Stimulated activated CD4-positive, alpha-beta T cell treated with anti-CD3 and anti-CD28 coated beads, Interleukin-2, amount 100 ng/mL, for 4 hours (primary cell): ENCODE data around the gene CCL8.

Experiments
- DNase-seq: peaks from one replicate; pipeline ENCODE4 v3.0.0-alpha.2; 2020; ENCODE audit warnings: low read depth

The CCL8 gene

DNA sequence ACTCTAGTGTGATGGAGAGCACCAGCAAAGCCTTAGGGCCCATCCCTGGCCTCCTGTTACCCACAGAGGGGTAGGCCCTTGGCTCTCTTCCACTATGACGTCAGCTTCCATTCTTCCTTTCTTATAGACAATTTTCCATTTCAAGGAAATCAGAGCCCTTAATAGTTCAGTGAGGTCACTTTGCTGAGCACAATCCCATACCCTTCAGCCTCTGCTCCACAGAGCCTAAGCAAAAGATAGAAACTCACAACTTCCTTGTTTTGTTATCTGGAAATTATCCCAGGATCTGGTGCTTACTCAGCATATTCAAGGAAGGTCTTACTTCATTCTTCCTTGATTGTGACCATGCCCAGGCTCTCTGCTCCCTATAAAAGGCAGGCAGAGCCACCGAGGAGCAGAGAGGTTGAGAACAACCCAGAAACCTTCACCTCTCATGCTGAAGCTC is at the start of gene CCL8:
TSS of gene CCL8 (plus strand) at position 397 of the 445 bp plus-strand sequence. CDS start 67 bp downstream, outside the sequence.
- DNase-seq = no peak

DNA sequence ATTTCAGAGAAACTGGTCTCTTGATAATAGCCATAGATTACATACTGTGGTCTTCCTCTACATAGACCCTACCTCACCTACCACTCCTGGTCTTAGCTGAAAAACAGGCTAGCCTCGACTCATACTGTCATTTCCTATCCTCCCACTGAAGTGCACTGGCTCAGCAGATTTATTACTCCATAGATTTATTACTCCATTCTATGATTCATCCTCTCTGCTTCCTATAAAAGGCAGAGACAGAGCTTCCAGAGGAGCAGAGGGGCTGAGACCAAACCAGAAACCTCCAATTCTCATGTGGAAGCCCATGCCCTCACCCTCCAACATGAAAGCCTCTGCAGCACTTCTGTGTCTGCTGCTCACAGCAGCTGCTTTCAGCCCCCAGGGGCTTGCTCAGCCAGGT is 49.3 kb upstream of the CCL8 start, which contains the start of gene CCL7:
TSS of gene CCL7 (plus strand) at position 253 of the 400 bp plus-strand sequence. CDS start at position 323, 70 bp downstream.
- no peak for DNase-seq

DNA sequence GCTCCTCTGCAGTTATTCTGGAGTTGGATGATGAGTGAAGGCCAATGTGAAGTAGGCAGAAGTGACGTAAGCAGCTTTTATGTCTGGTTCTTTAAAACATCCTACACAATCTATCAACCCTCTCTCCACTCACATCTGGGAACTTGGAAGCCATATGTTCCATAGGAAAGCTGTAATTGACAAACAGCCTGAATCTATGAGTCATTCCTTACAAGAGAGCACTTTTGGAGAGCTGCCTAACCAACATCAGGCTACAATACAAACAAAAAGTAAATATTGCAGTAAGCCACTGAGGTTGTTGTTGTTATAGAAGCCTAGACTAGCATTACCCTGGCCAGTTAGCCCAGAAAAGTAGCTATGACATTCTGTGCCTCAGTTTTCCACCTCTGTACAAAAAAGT is 43.4 kb upstream of the CCL8 start:
- DNase-seq = no peak

DNA sequence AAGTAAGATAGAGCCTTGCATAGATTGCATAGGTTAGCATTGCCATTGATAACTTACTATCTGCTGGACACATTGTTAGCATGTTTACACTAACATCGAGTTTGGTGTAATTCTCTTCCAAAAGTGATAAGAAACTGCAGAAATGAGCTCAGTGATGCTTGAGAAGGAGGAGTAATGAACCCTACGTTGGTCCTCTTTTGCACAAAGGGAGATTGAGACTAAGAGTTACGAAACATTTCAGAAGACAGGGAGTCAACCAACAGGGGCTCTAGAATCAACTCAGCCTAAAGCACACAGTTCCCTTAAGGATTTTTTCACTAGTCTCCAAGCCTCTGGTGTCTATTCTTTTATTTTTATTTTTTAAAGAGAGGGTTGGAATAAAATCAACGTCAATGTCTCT is 42.4 kb upstream of the CCL8 start:
- DNase-seq = no peak

DNA sequence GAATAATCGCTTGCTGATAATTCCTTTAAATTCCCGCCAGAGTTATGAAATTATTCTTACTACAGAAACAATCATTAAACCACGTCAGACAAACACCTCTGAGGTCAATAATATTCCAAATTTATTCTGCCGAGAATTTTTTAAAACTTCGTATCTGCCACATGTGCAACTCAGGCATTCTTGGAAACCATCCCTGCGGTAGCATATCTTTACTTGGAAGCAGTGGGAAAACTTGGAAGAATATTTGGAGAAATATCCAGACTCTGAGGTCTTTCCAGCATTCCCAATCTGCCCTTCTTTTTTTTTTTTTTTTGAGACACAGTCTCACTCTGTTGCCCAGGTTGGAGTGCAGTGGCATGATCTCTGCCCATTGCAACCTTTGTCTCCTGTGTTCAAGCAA is 35.7 kb upstream of the CCL8 start:
- DNase-seq = no peak

DNA sequence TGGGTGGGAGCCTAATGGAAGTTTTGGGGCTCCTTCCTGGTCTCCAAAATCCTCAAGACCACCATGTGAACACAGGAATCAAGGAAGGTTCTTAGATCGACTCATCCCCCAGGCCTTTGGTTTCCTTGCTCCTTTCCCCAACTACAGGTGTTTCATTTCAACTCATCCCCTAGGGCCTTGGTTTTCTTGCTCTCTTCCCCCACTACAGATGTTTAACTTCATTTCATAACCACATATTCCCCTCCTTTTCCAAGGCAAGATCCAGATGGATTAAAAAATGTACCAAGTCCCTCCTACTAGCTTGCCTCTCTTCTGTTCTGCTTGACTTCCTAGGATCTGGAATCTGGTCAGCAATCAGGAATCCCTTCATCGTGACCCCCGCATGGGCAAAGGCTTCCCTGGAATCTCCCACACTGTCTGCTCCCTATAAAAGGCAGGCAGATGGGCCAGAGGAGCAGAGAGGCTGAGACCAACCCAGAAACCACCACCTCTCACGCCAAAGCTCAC is 33.9 kb upstream of the CCL8 start, which contains the start of gene CCL11:
TSS of gene CCL11 (plus strand) at position 457 of the 507 bp plus-strand sequence. CDS start 67 bp downstream, outside the sequence.
- DNase-seq = no peak

DNA sequence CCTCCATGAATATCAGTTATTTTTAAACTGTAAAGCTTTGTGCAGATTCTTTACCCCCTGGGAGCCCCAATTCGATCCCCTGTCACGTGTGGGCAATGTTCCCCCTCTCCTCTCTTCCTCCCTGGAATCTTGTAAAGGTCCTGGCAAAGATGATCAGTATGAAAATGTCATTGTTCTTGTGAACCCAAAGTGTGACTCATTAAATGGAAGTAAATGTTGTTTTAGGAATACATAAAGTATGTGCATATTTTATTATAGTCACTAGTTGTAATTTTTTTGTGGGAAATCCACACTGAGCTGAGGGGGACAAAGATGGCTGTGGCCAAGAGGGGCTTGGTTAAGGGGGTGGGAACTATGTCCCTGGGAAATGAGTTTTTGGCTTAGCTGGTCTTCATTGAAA is 31.4 kb upstream of the CCL8 start:
- no peak for DNase-seq

DNA sequence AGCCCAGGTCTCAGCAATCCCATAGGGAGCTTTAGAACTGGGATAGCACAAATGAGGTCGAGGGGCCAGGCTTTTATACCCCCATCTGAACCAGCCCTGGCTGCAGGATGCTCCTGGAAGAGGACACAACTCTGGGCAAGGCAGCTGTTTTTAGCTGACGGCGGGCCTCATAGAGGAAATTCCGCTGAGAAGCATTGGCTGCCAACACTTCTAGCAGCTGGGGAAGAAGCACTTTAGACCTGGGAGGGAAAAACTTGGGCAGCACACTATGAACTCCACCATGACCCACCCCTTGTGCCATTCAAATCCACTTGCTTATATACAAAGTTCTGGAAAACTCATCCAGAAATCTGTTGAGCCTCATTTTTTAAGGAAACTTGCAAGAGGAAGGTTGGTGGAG is 28.6 kb upstream of the CCL8 start:
- no peak for DNase-seq

DNA sequence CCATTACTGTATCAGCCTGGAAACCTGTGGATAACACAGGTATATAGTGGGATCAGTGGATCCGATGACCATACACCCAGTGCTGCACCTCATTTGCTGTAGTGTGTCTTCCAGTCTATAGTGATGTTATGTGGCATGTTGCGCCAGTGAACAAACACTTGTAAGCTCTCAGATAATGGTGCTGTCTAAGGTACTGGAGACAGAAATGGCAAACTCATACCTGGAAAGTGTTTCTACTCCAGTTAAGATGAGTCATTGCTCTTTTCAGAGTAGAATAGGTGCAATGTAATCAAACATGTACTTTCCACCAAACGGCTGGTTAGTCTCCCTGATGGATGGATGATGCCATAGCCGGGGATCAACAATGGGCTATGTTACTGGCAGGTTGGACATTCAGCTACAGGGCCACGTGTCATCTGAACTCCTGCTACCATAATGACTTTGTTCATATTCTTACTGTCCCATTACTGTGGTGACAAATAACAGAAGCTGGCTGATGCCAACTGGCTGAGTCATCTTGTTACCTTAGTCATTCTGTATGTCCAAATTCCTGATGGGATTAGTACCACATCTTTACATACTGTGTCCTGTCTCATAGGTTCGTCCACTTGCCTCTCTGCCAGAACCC is 27.4 kb upstream of the CCL8 start:
- no peak for DNase-seq

DNA sequence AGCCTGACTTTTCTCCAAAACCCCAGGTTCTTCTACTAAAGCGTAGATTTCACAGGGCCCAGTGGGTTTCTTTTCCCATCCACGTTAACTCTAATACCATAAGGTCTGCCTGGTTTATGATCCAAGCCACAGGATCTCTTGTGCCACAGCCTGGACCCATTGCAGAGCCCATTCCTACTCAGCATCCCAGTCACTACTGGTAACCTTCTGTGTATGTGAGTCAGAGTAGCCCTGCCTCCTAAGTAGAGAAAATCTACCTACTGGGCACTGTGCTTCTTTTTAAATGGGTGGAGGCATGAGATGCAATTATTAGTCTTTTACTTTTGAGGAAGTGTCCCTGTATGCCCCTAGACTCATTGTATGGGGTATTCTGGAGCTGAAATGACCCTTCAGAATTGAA is 20.2 kb upstream of the CCL8 start:
- DNase-seq = no peak

DNA sequence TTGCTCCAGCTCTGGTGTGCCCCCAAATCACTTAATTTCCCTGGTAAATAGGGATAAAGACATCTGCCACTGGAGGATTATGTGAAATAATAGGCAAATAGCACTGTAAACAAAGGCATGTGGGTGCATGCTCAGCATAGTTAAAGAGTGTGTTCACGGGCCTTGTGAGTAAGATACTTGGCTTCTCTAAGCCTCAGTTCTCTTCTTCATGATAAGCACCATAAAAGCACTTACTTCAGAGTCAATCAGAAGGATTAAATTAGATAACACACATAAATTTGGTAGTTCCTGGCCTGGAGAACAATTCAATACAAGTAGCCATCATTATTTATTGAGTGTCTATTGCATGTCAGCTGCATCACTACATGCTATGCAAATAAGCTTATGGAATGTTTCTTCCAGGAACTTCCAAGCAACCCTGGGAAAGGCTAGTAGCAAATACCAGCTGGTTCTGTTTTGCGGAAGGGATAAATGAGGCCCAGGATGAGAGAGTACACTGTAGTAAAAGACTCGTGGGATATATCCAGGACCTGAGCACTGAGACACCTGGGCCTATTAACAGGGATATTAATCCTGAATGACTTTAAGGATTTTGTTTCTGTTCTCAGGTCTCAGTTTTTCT is 19.2 kb upstream of the CCL8 start:
- DNase-seq = no peak

DNA sequence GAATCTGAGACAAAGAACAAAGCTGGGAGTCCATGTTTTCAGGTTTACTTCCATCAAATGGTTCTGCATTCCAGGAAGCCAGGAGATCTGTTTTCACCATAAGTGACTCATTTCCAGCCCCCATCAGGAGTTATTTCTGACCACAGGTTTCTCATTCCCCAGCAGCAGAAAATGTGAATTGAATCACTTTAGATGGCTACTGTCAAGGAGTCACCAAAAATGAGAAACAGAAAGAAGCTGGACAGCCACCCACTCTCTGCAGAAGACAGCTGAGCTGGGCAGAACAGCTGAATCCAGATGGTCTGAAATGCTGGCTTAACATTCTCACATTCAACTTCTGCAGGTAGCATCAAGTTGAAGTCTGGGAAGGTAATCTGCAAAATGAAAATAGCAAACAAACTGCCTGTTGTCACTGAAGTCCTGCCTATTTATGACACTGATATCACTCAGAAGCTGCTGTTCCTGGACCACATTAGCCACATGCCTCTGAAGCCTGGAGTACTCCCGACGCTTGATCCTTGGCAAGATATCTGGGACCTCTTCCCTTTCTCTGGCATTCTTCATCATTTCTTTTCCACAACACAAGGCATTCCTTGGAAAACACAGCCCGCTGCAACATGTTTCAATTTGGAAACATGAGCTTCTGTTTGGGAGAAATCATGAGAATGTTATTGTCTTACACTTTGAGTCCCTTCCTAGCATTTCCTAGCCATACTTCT is 18.4 kb upstream of the CCL8 start:
- DNase-seq = no peak

DNA sequence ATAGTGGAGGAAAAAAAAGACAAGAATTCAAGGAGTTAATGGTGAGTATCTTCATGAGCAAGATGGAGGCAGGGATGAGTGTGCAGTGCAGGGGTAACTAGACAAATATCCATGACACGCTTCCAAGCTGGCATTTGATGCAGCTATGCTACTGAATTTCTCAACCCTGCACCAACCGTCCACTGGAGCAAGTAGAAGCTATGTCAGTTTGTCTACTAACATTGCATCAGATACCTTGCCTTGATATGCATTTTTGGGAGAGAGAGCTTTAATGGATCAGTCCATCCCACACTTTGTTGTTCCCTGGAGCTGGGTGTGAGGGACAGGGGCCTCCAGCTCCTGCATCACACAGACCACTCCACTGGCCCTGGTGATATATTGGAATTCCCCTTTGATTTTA is 17.2 kb upstream of the CCL8 start:
- no peak for DNase-seq

DNA sequence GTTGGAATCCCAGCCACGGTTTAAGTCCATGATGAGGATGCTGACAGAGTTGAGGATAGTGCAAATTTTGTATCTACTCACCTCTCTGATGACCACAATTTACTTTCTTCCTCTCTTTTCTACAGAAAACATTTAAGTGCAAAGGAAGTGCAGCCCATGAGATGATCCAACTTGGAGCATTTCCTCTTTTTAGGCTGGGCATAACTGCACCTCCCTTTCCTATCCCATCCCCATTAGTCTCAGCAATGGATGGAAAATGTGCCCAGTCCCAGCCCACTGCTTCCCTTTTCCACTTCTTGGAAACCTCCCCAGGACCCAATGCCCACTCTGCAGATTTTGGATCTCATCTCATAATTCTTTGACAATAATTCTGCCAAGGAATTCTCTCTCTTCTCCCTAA is 16.6 kb upstream of the CCL8 start:
- no peak for DNase-seq

DNA sequence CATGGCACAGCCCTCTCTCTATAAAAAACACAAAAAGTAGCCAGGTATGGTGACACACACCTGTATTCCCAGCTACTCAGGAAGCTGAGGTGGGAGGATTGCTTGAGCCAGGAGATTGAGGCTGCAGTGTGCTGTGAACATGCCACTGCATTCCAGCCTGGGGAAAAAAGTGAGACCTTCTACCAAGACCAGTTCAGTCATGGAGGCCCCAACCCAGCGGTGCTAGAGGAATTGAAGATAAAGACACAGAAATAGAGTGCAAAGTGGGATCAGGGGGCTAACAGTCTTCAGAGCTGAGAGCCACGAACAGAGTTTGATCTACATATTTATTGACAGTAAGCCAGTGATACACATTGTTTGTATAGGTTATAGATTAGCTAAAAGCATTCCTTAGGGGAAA is 15.6 kb upstream of the CCL8 start:
- DNase-seq = no peak

DNA sequence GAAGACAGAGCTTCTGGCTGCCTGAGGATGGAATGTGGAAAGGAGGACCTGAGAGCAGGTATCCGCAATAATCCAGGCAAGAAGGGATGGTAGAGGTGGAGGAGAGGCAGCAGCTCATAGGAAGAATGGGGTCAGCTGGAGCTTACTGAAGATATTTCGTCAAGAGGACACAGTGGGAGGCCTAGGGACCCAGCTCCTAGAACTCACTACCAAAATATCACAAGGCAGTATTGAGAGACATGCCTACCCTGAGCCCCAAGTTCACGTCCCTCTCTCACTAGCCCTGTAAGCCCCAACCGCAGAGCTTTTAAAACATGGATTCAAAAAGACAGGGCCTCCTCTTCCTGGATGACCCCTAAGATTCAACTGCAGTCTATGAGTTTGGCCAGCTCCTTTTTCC is 14.2 kb upstream of the CCL8 start:
- no peak for DNase-seq

DNA sequence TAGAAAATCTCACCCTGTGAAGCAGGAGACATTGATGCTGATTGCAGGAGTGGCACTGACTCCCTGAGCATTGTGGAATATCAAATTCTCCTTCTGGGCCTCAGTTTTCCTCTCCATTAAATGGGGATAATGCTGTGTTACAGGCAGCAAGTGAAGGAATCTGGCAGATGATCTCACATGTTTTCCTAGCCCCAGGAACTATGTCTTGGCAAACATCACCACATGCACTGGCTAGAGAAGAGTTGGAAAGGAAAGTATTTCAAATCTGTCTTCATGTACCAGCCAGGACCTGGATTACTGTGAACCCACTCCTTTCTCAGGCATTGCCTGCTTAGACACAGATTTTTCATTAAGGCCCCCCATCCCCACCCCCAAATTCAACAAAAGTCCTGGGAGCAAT is 13.6 kb upstream of the CCL8 start:
- DNase-seq = no peak

DNA sequence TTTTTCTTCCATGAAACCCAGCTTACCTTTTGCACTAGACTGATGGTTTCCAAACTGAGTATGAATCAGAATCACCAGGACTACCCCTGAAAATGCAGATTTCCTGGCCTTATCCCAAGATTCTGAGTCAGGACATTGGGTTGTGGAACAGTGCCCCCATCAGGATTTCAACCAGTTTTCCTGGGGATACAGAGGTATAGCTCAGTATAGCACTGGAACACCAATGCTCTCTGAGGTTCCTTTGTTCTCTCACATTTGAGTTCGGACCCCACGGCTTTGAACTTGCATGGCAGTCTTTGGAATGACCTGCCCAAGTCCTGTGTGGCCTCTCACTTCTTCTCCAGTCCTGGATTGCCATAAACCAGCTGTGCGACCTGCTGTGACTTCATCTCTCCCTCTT is 12.8 kb upstream of the CCL8 start:
- no peak for DNase-seq

DNA sequence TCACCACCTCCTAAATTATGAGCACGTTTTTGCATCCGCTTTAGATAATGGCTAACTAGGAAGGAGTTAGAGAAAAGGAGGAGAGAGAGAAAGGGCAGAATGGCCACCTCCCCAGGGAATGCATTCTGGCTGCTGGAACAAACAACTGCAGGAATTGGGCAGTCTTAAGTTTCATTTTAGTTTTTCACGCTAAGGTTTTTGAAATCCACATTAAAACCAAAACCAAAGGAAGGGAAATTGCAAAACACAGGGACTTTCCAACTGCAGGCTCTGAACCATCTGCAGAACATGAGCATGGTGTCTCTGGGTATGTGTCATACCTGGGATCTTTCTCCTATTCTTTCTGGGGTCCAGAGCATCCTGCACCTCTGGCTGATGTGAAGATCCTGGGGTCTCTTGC is 12.1 kb upstream of the CCL8 start:
- DNase-seq = no peak

DNA sequence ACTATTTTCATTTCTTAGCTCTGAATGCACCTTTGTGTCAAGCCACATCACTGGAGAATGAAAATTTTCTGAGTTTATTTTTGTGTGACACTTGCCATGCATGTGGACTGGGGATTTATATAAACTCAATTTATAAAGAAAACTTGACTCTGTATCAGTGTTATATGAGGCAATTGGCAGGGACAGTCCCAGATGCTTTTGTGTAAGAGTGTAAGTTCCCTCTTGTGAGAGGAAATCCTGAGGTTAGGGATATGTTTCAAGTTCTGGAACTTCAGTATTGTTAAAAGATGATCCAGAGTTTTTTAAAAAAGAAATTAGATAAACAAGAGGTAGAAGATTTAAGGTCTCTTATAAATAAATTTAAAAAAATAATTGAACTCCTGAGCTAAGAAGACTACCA is 10.9 kb upstream of the CCL8 start:
- DNase-seq = no peak

DNA sequence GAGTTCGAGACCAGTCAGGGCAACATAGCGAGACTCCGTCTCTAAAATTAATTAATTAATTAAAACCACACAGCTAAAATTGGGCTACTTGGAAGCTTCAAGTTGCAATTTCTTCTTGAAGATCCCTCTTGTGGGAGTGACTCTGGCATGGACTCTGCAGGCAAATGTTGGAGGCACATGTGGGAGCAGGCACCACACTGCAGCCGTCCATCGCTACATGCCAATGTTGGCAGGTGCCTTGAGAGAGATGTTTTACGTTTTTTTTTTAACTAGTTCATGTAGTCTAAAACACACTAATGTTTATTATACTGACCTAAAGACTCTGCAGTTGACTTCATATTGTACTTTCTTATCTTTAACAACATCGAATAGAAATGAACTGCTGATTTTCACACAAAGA is 7.9 kb upstream of the CCL8 start:
- no peak for DNase-seq

DNA sequence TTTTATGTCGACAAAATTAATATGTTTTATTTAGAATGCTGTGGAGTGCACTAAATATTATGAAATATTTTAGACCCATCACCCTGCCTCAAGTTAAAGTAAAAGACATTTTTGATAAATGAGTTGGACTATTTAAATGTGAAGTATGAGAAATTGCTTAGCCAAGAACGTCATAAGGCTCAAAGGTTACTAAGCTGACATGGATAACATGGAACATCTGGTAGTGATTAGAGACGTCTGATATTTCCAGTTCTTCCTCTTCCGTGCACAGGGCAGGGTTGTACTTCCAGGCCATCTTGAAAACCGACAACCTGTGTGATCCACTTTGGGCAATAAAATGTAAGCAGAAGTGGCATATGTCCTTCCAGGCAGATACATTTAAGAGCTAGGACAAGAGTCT is 7.2 kb upstream of the CCL8 start:
- DNase-seq = no peak

DNA sequence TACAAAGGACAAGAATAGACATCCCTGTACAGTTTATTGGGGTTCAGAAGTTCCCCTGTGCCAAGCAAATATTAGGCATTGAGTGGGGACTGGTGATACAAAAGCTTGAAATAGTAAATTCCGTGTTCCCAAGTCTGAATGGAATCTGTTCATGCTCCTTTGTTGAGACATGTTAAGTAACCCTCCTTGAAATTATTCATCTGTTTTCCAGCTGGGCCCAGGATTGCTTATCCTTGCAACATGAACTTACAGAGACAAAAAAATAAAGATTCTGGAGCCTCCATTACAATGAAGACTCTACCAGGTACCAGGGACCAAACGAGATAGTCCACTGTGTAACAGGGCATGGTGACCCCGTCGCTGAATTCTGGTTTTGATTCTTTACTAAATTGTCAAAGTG is 6.1 kb upstream of the CCL8 start:
- DNase-seq = no peak
